ENCODE results near the gene ZNF467.

DNA sequence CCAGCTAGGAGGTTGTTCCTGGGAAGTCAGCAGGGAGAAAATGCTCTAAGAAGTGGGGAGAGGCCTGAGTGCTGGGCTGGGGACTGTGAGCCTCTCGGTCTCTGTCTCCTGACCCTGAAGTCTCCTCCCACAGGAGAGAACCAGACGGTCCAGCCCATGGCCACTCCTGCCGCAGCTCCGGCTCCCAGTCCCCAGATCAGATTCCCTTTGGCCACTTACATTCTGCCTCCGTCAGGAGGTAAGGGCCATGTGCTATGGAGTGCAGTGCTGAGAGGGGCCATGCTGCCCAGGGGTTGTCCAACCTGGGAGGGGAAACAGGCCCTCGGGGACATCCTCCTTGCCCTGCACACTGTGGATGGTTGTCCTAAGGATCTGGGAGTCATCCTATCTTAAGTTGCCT lies 21.3 kb upstream of the ZNF467 start:
- TF ChIP-seq, protein P1, sequence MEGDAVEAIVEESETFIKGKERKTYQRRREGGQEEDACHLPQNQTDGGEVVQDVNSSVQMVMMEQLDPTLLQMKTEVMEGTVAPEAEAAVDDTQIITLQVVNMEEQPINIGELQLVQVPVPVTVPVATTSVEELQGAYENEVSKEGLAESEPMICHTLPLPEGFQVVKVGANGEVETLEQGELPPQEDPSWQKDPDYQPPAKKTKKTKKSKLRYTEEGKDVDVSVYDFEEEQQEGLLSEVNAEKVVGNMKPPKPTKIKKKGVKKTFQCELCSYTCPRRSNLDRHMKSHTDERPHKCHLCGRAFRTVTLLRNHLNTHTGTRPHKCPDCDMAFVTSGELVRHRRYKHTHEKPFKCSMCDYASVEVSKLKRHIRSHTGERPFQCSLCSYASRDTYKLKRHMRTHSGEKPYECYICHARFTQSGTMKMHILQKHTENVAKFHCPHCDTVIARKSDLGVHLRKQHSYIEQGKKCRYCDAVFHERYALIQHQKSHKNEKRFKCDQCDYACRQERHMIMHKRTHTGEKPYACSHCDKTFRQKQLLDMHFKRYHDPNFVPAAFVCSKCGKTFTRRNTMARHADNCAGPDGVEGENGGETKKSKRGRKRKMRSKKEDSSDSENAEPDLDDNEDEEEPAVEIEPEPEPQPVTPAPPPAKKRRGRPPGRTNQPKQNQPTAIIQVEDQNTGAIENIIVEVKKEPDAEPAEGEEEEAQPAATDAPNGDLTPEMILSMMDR (IDR thresholded peaks at IDR 0.05) = no peak
- TF ChIP-seq, protein P2, sequence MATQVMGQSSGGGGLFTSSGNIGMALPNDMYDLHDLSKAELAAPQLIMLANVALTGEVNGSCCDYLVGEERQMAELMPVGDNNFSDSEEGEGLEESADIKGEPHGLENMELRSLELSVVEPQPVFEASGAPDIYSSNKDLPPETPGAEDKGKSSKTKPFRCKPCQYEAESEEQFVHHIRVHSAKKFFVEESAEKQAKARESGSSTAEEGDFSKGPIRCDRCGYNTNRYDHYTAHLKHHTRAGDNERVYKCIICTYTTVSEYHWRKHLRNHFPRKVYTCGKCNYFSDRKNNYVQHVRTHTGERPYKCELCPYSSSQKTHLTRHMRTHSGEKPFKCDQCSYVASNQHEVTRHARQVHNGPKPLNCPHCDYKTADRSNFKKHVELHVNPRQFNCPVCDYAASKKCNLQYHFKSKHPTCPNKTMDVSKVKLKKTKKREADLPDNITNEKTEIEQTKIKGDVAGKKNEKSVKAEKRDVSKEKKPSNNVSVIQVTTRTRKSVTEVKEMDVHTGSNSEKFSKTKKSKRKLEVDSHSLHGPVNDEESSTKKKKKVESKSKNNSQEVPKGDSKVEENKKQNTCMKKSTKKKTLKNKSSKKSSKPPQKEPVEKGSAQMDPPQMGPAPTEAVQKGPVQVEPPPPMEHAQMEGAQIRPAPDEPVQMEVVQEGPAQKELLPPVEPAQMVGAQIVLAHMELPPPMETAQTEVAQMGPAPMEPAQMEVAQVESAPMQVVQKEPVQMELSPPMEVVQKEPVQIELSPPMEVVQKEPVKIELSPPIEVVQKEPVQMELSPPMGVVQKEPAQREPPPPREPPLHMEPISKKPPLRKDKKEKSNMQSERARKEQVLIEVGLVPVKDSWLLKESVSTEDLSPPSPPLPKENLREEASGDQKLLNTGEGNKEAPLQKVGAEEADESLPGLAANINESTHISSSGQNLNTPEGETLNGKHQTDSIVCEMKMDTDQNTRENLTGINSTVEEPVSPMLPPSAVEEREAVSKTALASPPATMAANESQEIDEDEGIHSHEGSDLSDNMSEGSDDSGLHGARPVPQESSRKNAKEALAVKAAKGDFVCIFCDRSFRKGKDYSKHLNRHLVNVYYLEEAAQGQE (IDR thresholded peaks at IDR 0.05; ENCODE audit: insufficient read depth in 1 of 2, low read depth in 2 of 2, low read length in 1 of 2) = no peak
- TF ChIP-seq TCF7L2 (IDR thresholded peaks at IDR 0.05; ENCODE audit: low read depth, low read length) (no peak), POLR2AphosphoS5 (IDR thresholded peaks at IDR 0.05; ENCODE audit: low read depth, low read length) (no peak)

All from Panc1 (cell line).